GM12891 (cell line): ENCODE results near the gene ITGAD.

Experiments used
- PAX5 ChIP-seq: IDR thresholded peaks from 2 replicates; pipeline ENCODE4 v1.6.1; 2011; ENCODE audit warnings: low read length, moderate library complexity, mild to moderate bottlenecking; ENCODE audit not compliant: insufficient read depth, severe bottlenecking
- POLR2A ChIP-seq: IDR thresholded peaks from 2 replicates; pipeline ENCODE4 v1.6.1; 2011; ENCODE audit warnings: low read depth, low read length, control low read depth
- POLR2AphosphoS5 ChIP-seq: IDR thresholded peaks from 2 replicates; pipeline ENCODE4 v1.6.1; 2011; ENCODE audit warnings: low read depth, low read length, control low read depth
- TAF1 ChIP-seq: IDR thresholded peaks from 2 replicates; pipeline ENCODE4 v1.6.1; 2011; ENCODE audit warnings: low read depth, low read length, control low read depth

DNA sequence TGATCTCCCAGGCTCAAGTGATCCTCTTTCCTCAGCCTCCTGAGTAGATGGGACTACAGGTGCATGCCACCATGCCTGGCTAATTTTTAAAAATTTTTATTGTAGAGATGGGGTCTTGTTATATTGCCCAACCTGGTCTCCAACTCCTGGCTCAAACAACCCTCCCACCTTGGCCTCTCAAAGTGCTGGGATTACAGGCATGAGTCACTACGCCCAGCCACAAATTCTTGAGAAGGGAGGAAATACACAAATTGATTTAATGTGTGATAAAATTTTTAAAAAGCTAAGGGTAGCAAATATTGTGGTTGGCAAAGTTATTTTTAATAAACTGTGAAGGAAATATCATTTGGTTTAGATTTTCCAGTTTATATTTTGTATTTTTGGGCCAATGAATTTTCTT, 9.6 kb downstream of the ITGAD start:
- TF ChIP-seq POLR2AphosphoS5 = no peak
- no peak for TF ChIP-seq POLR2A
- TF ChIP-seq TAF1 = no peak
- no peak for TF ChIP-seq PAX5
